Activated CD4-positive, alpha-beta memory T cell treated with anti-CD3 and anti-CD28 coated beads, Interleukin-2, amount 10 ng/mL, durations not matched to agents 7 days and 5 days (primary cell): ENCODE measurements around the gene IL4R. TPM values are rescaled to one million over a fixed set of nuclear protein-coding genes. Genes with fewer than 3 reads are reported as not detected.

ENCODE experiments used
- CTCF ChIA-PET: fragments of 350-600 bp; sonication (Branson Sonifier 250); formaldehyde crosslinking; loops from one replicate; lab custom pipeline; 2021; ENCODE audit warnings: antibody characterized with exemption, inconsistent platforms; lab: Charles Lee
- POLR2A ChIA-PET: fragments of 350-600 bp; sonication (Branson Sonifier 250); formaldehyde crosslinking; loops from one replicate; lab custom pipeline; 2021; ENCODE audit warnings: antibody characterized with exemption; lab: Charles Lee
- DNase-seq: peaks from one replicate; pipeline ENCODE4 v3.0.0-alpha.2; 2020
- H3K27ac Mint-ChIP-seq: one replicate; pipeline ENCODE4 v1.8.0; 2021; ENCODE audit warnings: mild to moderate bottlenecking, mixed read lengths
- H3K27me3 Mint-ChIP-seq: one replicate; pipeline ENCODE4 v1.8.0; 2021; ENCODE audit warnings: mixed read lengths
- H3K36me3 Mint-ChIP-seq: one replicate; pipeline ENCODE4 v1.8.0; 2021; ENCODE audit warnings: low read depth, mixed read lengths
- H3K4me1 Mint-ChIP-seq: one replicate; pipeline ENCODE4 v1.8.0; 2021; ENCODE audit warnings: mixed read lengths
- H3K4me3 Mint-ChIP-seq: one replicate; pipeline ENCODE4 v1.8.0; 2021; ENCODE audit warnings: mild to moderate bottlenecking, mixed read lengths
- H3K9me3 Mint-ChIP-seq: one replicate; pipeline ENCODE4 v1.8.0; 2021; ENCODE audit warnings: mixed read lengths
- total RNA-seq, 2 experiments: library from RNA; stranded (reverse); gene quantifications; one replicate each; pipeline ENCODE4 v1.2.3, GENCODE V29; 2021

IL4R gene
- total RNA-seq, 2 experiments from 2014 or later: 257 to 268 TPM

GRCh38 chr16:27290562-27290961 is 23.2 kb upstream of the IL4R start:
- peak overlapping the region; percentile 63 for H3K27ac Mint-ChIP-seq
- CTCF ChIA-PET: no interaction called here
- peaks cover 6% of the 10 kb centered on the region for H3K9me3 Mint-ChIP-seq
- peaks cover 9% of the 10 kb centered on the region for H3K27me3 Mint-ChIP-seq
- DNase-seq: no peak
- H3K36me3 Mint-ChIP-seq: peaks cover 14% of the 10 kb centered on the region
- POLR2A ChIA-PET: interaction anchor here (0.9 to 3.6 kb wide), 6 partner anchors 10 to 60 kb away, joined by 3 to 49 read pairs (median 19); partner anchors contain the start of gene NSMCE1
- no peak overlapping the region for H3K4me3 Mint-ChIP-seq
- H3K4me1 Mint-ChIP-seq: peaks cover 37% of the 10 kb centered on the region

GRCh38 chr16:27291106-27291505 is 22.7 kb upstream of the IL4R start:
- DNase-seq: no peak
- peaks cover 37% of the 10 kb centered on the region for H3K4me1 Mint-ChIP-seq
- H3K4me3 Mint-ChIP-seq: no peak overlapping the region
- no peak overlapping the region for H3K27ac Mint-ChIP-seq
- ChIA-PET POLR2A (interaction anchor here (0.9 to 3.6 kb wide), 4 partner anchors 16 to 60 kb away, joined by 3 to 49 read pairs (median 29); no protein-coding TSS in a partner anchor), CTCF (no interaction called here)
- H3K9me3 Mint-ChIP-seq: peaks cover 6% of the 10 kb centered on the region
- peaks cover 12% of the 10 kb centered on the region for H3K36me3 Mint-ChIP-seq
- peaks cover 9% of the 10 kb centered on the region for H3K27me3 Mint-ChIP-seq

DNA sequence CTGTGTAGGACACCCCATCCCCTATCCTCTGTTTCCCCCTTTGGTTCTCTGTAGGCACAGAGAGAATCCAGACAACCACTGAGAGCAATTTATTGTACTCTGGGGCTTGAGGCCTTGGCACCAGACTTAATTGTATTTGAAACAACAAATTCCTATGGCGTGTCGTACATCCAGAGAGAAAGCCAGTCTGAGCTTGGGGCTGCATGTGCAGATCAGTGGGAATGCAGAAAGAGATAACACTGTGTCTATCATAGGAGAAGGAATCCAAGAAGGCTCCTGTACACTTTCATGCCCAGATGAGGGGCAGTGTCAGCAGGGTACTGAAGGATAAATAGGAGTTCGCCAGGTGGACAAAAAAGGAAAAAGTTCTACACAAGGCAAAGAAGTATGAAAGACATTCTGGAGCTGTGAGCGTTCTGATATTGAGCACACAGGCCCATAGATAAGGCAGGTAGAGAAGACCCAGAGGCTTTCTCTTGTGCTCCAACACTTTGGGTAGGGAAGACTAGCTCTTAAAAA is 22.0 kb upstream of the IL4R start:
- H3K4me1 Mint-ChIP-seq: peaks cover 37% of the 10 kb centered on the region
- peaks cover 6% of the 10 kb centered on the region for H3K9me3 Mint-ChIP-seq
- CTCF ChIA-PET: no interaction called here
- H3K4me3 Mint-ChIP-seq: no peak overlapping the region
- peaks cover 9% of the 10 kb centered on the region for H3K36me3 Mint-ChIP-seq
- no peak for DNase-seq
- H3K27ac Mint-ChIP-seq: no peak overlapping the region
- H3K27me3 Mint-ChIP-seq: peaks cover 9% of the 10 kb centered on the region
- POLR2A ChIA-PET: interaction anchor here (3.6 kb wide), 1 partner anchor 26 kb away, joined by 49 read pairs; no protein-coding TSS in a partner anchor

GRCh38 chr16:27293343-27293742 is 20.4 kb upstream of the IL4R start:
- ChIA-PET CTCF (no interaction called here), POLR2A (interaction anchor here (0.9 to 1.8 kb wide), 4 partner anchors 17 to 59 kb away, joined by 3 to 5 read pairs (median 4); no protein-coding TSS in a partner anchor)
- peaks cover 9% of the 10 kb centered on the region for H3K27me3 Mint-ChIP-seq
- peaks cover 4% of the 10 kb centered on the region for H3K36me3 Mint-ChIP-seq
- H3K4me1 Mint-ChIP-seq: peaks cover 39% of the 10 kb centered on the region
- no peaks in the 10 kb centered on the region for H3K9me3 Mint-ChIP-seq
- no peak overlapping the region for H3K27ac Mint-ChIP-seq
- H3K4me3 Mint-ChIP-seq: no peak overlapping the region
- DNase-seq: no peak

- Mint-ChIP-seq H3K9me3 (no peaks in the 10 kb centered on the region), H3K4me3 (no peak overlapping the region), H3K27me3 (peaks cover 4% of the 10 kb centered on the region), H3K27ac (no peak overlapping the region), H3K4me1 (peaks cover 24% of the 10 kb centered on the region), H3K36me3 (no peaks in the 10 kb centered on the region)
- ChIA-PET POLR2A (interaction anchor here (0.6 to 1.7 kb wide), 2 partner anchors 12 to 15 kb away, joined by 3 read pairs; no protein-coding TSS in a partner anchor), CTCF (interaction anchor here (1.8 kb wide), 1 partner anchor 21 kb away, joined by 5 read pairs; no protein-coding TSS in a partner anchor)
- no peak for DNase-seq
Measured at GRCh38 chr16:27298132-27298531, 15.6 kb upstream of the IL4R start.

GRCh38 chr16:27301236-27301861 is 12.4 kb upstream of the IL4R start:
- POLR2A ChIA-PET: interaction anchor here (0.9 to 1.1 kb wide), 2 partner anchors 11 to 28 kb away, joined by 3 to 4 read pairs; no protein-coding TSS in a partner anchor
- Mint-ChIP-seq H3K27me3 (peaks cover 4% of the 10 kb centered on the region), H3K36me3 (peaks cover 7% of the 10 kb centered on the region), H3K27ac (no peak overlapping the region), H3K4me1 (peaks cover 25% of the 10 kb centered on the region), H3K4me3 (no peak overlapping the region), H3K9me3 (peaks cover 10% of the 10 kb centered on the region)
- DNase-seq: no peak
- CTCF ChIA-PET: no interaction called here

- Mint-ChIP-seq H3K36me3 (peaks cover 10% of the 10 kb centered on the region), H3K9me3 (peaks cover 14% of the 10 kb centered on the region), H3K27me3 (peaks cover 4% of the 10 kb centered on the region), H3K27ac (no peak overlapping the region), H3K4me1 (peaks cover 21% of the 10 kb centered on the region), H3K4me3 (no peak overlapping the region)
- no peak for DNase-seq
- CTCF ChIA-PET: interaction anchor here (0.6 kb wide), 1 partner anchor 65 kb away, joined by 3 read pairs; no protein-coding TSS in a partner anchor
- POLR2A ChIA-PET: interaction anchor here (0.6 to 1.4 kb wide), 5 partner anchors 11 to 67 kb away, joined by 3 to 4 read pairs (median 3); no protein-coding TSS in a partner anchor
Measured at GRCh38 chr16:27302126-27302525, 11.6 kb upstream of the IL4R start.

- peaks cover 19% of the 10 kb centered on the region for H3K4me1 Mint-ChIP-seq
- H3K27ac Mint-ChIP-seq: no peak overlapping the region
- peaks cover 10% of the 10 kb centered on the region for H3K36me3 Mint-ChIP-seq
- H3K4me3 Mint-ChIP-seq: no peak overlapping the region
- peaks cover 14% of the 10 kb centered on the region for H3K9me3 Mint-ChIP-seq
- ChIA-PET POLR2A (interaction anchor here (1.2 to 1.7 kb wide), 3 partner anchors 15 to 68 kb away, joined by 3 to 4 read pairs (median 4); no protein-coding TSS in a partner anchor), CTCF (interaction anchor here (0.6 to 1.4 kb wide), 3 partner anchors 9 to 124 kb away, joined by 3 to 4 read pairs (median 3); no protein-coding TSS in a partner anchor)
- H3K27me3 Mint-ChIP-seq: peaks cover 6% of the 10 kb centered on the region
- DNase-seq: no peak
Measured at GRCh38 chr16:27303256-27304100, 10.3 kb upstream of the IL4R start.

- Mint-ChIP-seq H3K27ac (no peak overlapping the region), H3K4me3 (no peak overlapping the region), H3K4me1 (peaks cover 19% of the 10 kb centered on the region), H3K27me3 (peaks cover 7% of the 10 kb centered on the region), H3K9me3 (peaks cover 16% of the 10 kb centered on the region), H3K36me3 (peaks cover 10% of the 10 kb centered on the region)
- DNase-seq: no peak
- ChIA-PET POLR2A (interaction anchor here (0.6 to 1.7 kb wide), 3 partner anchors 9 to 68 kb away, joined by 3 to 4 read pairs (median 4); no protein-coding TSS in a partner anchor), CTCF (interaction anchor here (0.6 to 1.4 kb wide), 3 partner anchors 9 to 124 kb away, joined by 3 to 4 read pairs (median 3); no protein-coding TSS in a partner anchor)
Measured at GRCh38 chr16:27304102-27304501, 9.7 kb upstream of the IL4R start.

DNA sequence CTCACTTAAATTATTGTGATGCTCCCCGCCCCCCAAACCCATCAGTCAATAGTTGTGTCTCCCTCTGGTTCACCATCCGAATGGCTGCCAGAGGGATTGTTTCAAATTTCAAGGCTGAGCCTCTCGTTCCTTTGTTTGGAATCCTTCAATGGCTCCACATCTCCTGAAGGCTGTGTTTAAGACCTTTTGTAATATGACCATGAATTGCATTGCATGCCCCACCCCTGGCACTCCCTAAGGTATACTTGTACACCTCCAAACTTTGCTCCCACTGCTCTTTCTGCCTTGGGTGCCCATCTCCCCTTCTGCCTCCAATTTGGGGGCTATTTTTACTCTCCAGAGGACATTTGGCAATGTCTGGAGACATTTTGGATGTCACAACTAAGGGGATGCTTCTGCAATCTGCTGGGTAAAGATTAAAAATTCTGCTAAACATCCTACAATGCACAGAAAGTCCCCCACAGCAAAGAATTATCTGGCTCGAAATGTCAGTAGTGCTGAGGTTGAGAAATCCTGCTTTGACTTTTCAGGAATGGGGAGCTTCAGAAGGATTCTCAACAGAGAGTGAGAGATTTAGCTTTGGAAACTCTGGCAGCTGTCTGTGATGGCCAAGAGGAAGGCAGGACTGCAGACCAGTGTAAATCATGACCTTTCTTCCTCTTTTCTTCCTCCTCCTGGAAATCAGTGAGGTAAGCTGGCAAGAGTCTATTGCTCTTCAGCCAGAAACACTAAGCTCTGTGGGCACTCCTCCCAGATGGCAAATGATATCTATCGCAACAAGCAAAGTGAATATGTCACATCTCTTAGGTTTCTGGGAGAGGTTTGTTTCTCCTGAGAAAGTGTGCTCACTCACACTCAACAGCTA is 8.7 kb upstream of the IL4R start:
- peaks cover 16% of the 10 kb centered on the region for H3K9me3 Mint-ChIP-seq
- DNase-seq: no peak
- peaks cover 16% of the 10 kb centered on the region for H3K4me1 Mint-ChIP-seq
- POLR2A ChIA-PET: interaction anchor here (1.0 to 1.7 kb wide), 2 partner anchors 10 to 69 kb away, joined by 4 read pairs; no protein-coding TSS in a partner anchor
- H3K4me3 Mint-ChIP-seq: no peak overlapping the region
- H3K27ac Mint-ChIP-seq: no peak overlapping the region
- H3K27me3 Mint-ChIP-seq: peaks cover 9% of the 10 kb centered on the region
- peaks cover 10% of the 10 kb centered on the region for H3K36me3 Mint-ChIP-seq
- CTCF ChIA-PET: no interaction called here

DNA sequence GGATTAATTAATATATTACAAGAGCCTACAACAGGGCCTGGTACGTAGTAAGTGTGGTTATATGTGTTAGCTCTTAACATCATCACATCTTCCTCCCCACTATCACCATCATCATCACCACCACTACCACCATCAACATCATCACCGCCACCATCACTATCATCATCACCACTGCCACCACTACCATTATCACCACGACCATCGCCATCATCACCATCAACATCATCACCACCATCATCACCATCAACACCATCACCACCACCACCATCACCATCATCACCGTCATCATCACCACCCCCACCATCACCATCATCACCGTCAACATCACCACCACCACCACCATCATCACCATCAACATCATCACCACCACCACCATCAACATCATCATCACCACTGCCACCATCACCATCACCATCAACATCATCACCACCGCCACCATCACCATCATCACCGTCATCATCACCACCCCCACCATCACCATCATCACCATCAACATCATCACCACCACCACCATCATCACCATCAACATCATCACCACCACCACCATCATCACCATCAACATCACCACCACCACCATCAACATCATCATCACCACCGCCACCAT is 7.8 kb upstream of the IL4R start:
- POLR2A ChIA-PET: interaction anchor here (1.0 kb wide), 1 partner anchor 9 kb away, joined by 4 read pairs; no protein-coding TSS in a partner anchor
- H3K27me3 Mint-ChIP-seq: peaks cover 8% of the 10 kb centered on the region

More for the DNA sequence above, 7.8 kb upstream of the IL4R start:
- no peak overlapping the region for H3K27ac Mint-ChIP-seq
- H3K36me3 Mint-ChIP-seq: peaks cover 10% of the 10 kb centered on the region
- no peak for DNase-seq
- H3K4me3 Mint-ChIP-seq: no peak overlapping the region
- H3K9me3 Mint-ChIP-seq: peaks cover 16% of the 10 kb centered on the region
- H3K4me1 Mint-ChIP-seq: peaks cover 17% of the 10 kb centered on the region
- CTCF ChIA-PET: no interaction called here
